Thyroid gland (tissue), 4 donors: ENCODE results near the gene COX4I2.
A peak's percentile ranks its signal among the peaks of the same experiment; 100 is the strongest.

Source experiments
- CTCF ChIP-seq, 6 experiments: fragments of 200-600 bp in 3 of 6; fragments of 450-650 bp in 3 of 6; sonication (generic) in 3 of 6; IDR thresholded peaks; one replicate each; pipeline ENCODE4 v1.5.1; 2016 to 2019; ENCODE audit warnings: antibody characterized with exemption in 6 of 6, mild to moderate bottlenecking in 2 of 6, inconsistent platforms in 1 of 6, moderate library complexity in 1 of 6
- POLR2A ChIP-seq, 2 donors: fragments of 450-650 bp; IDR thresholded peaks; one replicate each; pipeline ENCODE4 v1.6.1; 2017; ENCODE audit warnings: antibody characterized with exemption in 2 of 2, mild to moderate bottlenecking in 2 of 2, moderate library complexity in 1 of 2

DNA sequence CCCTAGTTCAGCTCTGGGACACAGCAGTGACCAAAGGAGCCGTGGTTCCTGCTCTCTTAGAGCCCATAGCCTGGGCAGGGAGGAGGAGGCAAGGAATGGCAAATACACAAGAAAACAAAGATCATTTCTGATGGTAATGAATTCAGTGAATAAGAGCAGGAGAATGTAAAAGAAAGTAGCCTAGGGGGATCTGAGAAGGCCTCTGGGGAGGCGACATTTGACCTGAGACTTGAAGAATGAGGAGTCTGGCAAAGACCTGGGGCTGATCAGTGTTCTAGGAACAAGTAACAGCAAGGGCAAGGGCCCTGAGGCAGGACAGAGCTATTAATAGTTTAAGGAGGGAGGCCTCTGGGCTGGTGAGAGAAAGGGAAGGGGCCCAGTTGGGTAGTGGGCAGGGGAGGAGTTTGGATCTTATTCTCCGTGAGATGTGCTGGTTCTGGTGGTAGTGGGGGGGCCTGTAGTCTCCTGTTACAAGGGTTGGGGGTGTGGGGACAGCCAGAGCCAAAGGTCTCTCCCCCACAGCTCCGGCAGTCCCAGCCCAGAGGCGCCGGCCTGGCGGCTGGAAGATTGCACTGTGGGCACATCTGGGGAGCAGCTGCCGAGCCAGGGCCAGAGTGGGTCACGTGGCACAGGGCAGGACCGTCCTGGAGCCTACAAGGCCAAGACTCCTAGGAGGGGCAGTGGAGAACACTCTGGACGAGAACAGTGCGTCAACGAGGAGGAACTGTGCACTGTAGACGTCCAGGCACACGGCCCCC lies 41.9 kb upstream of the COX4I2 start:
- TF ChIP-seq CTCF (IDR thresholded peaks at IDR 0.05) (no peak), POLR2A (IDR thresholded peaks at IDR 0.05) (peak in 1 of 2 donors; percentile 82)
